Activated T-helper 1 cell treated with anti-CD3 and anti-CD28 coated beads, Interleukin-12 subunit alpha, Interleukin-12 subunit beta, Interleukin-2, Interleukin-4 antibody, amounts not matched to agents 30 ng/mL and 10 ng/mL and 1 ng/mL, durations not matched to agents 14 hours and 24 hours and 36 hours (primary cell): ENCODE results near the gene MYOT. TPM values are rescaled to one million over a fixed set of nuclear protein-coding genes. Genes with fewer than 3 reads are reported as not detected.
"Not testable (repeated sequence)": the region's sequence is repeated elsewhere in the genome, so short reads cannot be mapped to it uniquely, and the experiment has no call there.

Experiments used
- DNase-seq: peaks from one replicate; pipeline ENCODE4 v3.0.0; 2021; ENCODE audit warnings: low spot score
- H3K27ac Mint-ChIP-seq: one replicate; pipeline ENCODE4 v1.8.0; 2021; ENCODE audit warnings: mild to moderate bottlenecking, mixed read lengths
- H3K27me3 Mint-ChIP-seq: one replicate; pipeline ENCODE4 v1.8.0; 2022; ENCODE audit warnings: mild to moderate bottlenecking, moderate library complexity, mixed read lengths; ENCODE audit not compliant: insufficient read depth
- H3K36me3 Mint-ChIP-seq: one replicate; pipeline ENCODE4 v1.8.0; 2021; ENCODE audit warnings: low read depth, mixed read lengths
- H3K4me1 Mint-ChIP-seq: one replicate; pipeline ENCODE4 v1.8.0; 2021; ENCODE audit warnings: low read depth, mixed read lengths
- H3K4me3 Mint-ChIP-seq: one replicate; pipeline ENCODE4 v1.8.0; 2021; ENCODE audit warnings: mild to moderate bottlenecking, moderate library complexity, mixed read lengths
- H3K9me3 Mint-ChIP-seq: one replicate; pipeline ENCODE4 v1.8.0; 2021; ENCODE audit warnings: mixed read lengths
- intact Hi-C: fragments of 100-400 bp; cut with micrococcal nuclease; formaldehyde crosslinking; loops from one replicate; pipeline ENCODE4 v1.15.1; 2024
- total RNA-seq: library from RNA; stranded (reverse); gene quantifications from 2 replicates; pipeline ENCODE4 v1.2.3, GENCODE V29; 2022

Gene MYOT
- total RNA-seq, 1 donor from 2014 or later = not detected

- intact Hi-C loops = no loop called here
- no peaks in the 10 kb centered on the region for H3K9me3 Mint-ChIP-seq
These were observed 31.4 kb upstream of the MYOT start for GRCh38 chr5:137836298-137836697.

GRCh38 chr5:137836997-137837396 lies 30.7 kb upstream of the MYOT start:
- Mint-ChIP-seq H3K27me3 (peaks cover 6% of the 10 kb centered on the region), H3K9me3 (no peaks in the 10 kb centered on the region), H3K4me3 (no peak overlapping the region), H3K27ac (no peak overlapping the region), H3K36me3 (no peaks in the 10 kb centered on the region), H3K4me1 (no peaks in the 10 kb centered on the region)
- intact Hi-C loops = no loop called here
- DNase-seq = no peak

More at GRCh38 chr5:137836298-137836697, 31.4 kb upstream of the MYOT start:
- Mint-ChIP-seq H3K36me3 (no peaks in the 10 kb centered on the region), H3K27me3 (peaks cover 8% of the 10 kb centered on the region), H3K4me3 (no peak overlapping the region), H3K4me1 (no peaks in the 10 kb centered on the region), H3K27ac (no peak overlapping the region)
- no peak for DNase-seq

- intact Hi-C loops = no loop called here
- H3K36me3 Mint-ChIP-seq = no peaks in the 10 kb centered on the region
- H3K4me3 Mint-ChIP-seq = no peak overlapping the region
- H3K27ac Mint-ChIP-seq = no peak overlapping the region
- no peak for DNase-seq
- no peaks in the 10 kb centered on the region for H3K9me3 Mint-ChIP-seq
- peaks cover 6% of the 10 kb centered on the region for H3K27me3 Mint-ChIP-seq
- H3K4me1 Mint-ChIP-seq = no peaks in the 10 kb centered on the region
These were observed 29.9 kb upstream of the MYOT start for GRCh38 chr5:137837491-137838394.

GRCh38 chr5:137838976-137839375 lies 28.7 kb upstream of the MYOT start:
- Mint-ChIP-seq H3K36me3 (no peaks in the 10 kb centered on the region), H3K9me3 (no peaks in the 10 kb centered on the region), H3K4me1 (no peaks in the 10 kb centered on the region), H3K27ac (no peak overlapping the region), H3K27me3 (peaks cover 6% of the 10 kb centered on the region), H3K4me3 (no peak overlapping the region)
- intact Hi-C loops = no loop called here
- DNase-seq = no peak

GRCh38 chr5:137842296-137842695 lies 25.4 kb upstream of the MYOT start:
- Mint-ChIP-seq H3K27ac (no peak overlapping the region), H3K4me1 (no peaks in the 10 kb centered on the region)
- intact Hi-C loops = no loop called here

GRCh38 chr5:137843676-137844299 lies 23.9 kb upstream of the MYOT start:
- Mint-ChIP-seq H3K9me3 (no peaks in the 10 kb centered on the region), H3K27ac (no peak overlapping the region), H3K4me3 (no peak overlapping the region), H3K36me3 (no peaks in the 10 kb centered on the region), H3K27me3 (peaks cover 3% of the 10 kb centered on the region), H3K4me1 (no peaks in the 10 kb centered on the region)
- intact Hi-C loops = no loop called here
- no peak for DNase-seq

More at GRCh38 chr5:137842296-137842695, 25.4 kb upstream of the MYOT start:
- Mint-ChIP-seq H3K9me3 (no peaks in the 10 kb centered on the region), H3K36me3 (no peaks in the 10 kb centered on the region), H3K4me3 (no peak overlapping the region), H3K27me3 (peaks cover 6% of the 10 kb centered on the region)
- DNase-seq = no peak

GRCh38 chr5:137845472-137845871 lies 22.2 kb upstream of the MYOT start:
- no peak for DNase-seq
- Mint-ChIP-seq H3K27ac (no peak overlapping the region), H3K36me3 (no peaks in the 10 kb centered on the region), H3K4me1 (no peaks in the 10 kb centered on the region), H3K4me3 (no peak overlapping the region), H3K9me3 (no peaks in the 10 kb centered on the region), H3K27me3 (peaks cover 3% of the 10 kb centered on the region)
- intact Hi-C loops = no loop called here

GRCh38 chr5:137847687-137848086 lies 20.0 kb upstream of the MYOT start:
- intact Hi-C loops = no loop called here
- Mint-ChIP-seq H3K27me3 (no peaks in the 10 kb centered on the region), H3K4me1 (no peaks in the 10 kb centered on the region), H3K27ac (no peak overlapping the region), H3K9me3 (no peaks in the 10 kb centered on the region), H3K4me3 (no peak overlapping the region), H3K36me3 (no peaks in the 10 kb centered on the region)
- no peak for DNase-seq

GRCh38 chr5:137853165-137853564 lies 14.5 kb upstream of the MYOT start:
- H3K36me3 Mint-ChIP-seq, H3K27ac Mint-ChIP-seq, H3K4me1 Mint-ChIP-seq, DNase-seq, intact Hi-C loops, H3K27me3 Mint-ChIP-seq, H3K9me3 Mint-ChIP-seq, H3K4me3 Mint-ChIP-seq: not testable (repeated sequence)

GRCh38 chr5:137856201-137856600 lies 11.5 kb upstream of the MYOT start:
- H3K27me3 Mint-ChIP-seq = peaks cover 6% of the 10 kb centered on the region
- H3K4me1 Mint-ChIP-seq = peaks cover 10% of the 10 kb centered on the region
- H3K4me3 Mint-ChIP-seq = no peak overlapping the region
- intact Hi-C loops = no loop called here
- H3K9me3 Mint-ChIP-seq = no peaks in the 10 kb centered on the region
- H3K27ac Mint-ChIP-seq = no peak overlapping the region
- DNase-seq = no peak
- no peaks in the 10 kb centered on the region for H3K36me3 Mint-ChIP-seq

GRCh38 chr5:137856916-137857862 lies 10.5 kb upstream of the MYOT start:
- no peak for DNase-seq
- Mint-ChIP-seq H3K36me3 (no peaks in the 10 kb centered on the region), H3K27me3 (peaks cover 6% of the 10 kb centered on the region), H3K4me3 (no peak overlapping the region), H3K4me1 (peaks cover 16% of the 10 kb centered on the region), H3K9me3 (no peaks in the 10 kb centered on the region), H3K27ac (no peak overlapping the region)
- intact Hi-C loops = no loop called here

- intact Hi-C loops = no loop called here
- no peak overlapping the region for H3K4me3 Mint-ChIP-seq
- H3K27me3 Mint-ChIP-seq = peaks cover 6% of the 10 kb centered on the region
- H3K27ac Mint-ChIP-seq = no peak overlapping the region
- no peaks in the 10 kb centered on the region for H3K36me3 Mint-ChIP-seq
- peaks cover 16% of the 10 kb centered on the region for H3K4me1 Mint-ChIP-seq
- DNase-seq = no peak
- no peaks in the 10 kb centered on the region for H3K9me3 Mint-ChIP-seq
These were observed 9.3 kb upstream of the MYOT start for GRCh38 chr5:137858223-137858916.
